ENCODE measurements around the gene CDKL2.

Gene CDKL2

DNA sequence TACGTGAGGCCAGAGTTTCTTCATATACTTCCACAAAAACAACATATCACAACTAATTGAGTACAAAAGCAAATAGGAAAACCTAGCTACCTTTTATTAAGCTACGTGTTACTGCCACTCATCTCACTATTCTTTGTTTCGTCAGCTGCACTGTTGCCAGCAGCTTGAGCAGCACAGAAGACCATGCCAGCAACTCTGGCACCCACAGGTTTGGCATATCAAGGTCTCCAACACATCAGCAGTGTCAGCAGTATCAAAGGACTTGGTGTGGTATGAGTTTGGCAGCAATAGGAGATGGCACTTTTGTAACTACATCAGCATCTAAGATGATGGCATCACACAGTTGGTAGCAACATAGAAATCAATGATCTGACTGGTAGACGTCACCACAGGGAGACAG, 30.7 kb downstream of the CDKL2 start:
- no peak overlapping the region for H3K4me3 ChIP-seq (ENCODE audit: low read depth, low read length)
- TF ChIP-seq, protein P1, sequence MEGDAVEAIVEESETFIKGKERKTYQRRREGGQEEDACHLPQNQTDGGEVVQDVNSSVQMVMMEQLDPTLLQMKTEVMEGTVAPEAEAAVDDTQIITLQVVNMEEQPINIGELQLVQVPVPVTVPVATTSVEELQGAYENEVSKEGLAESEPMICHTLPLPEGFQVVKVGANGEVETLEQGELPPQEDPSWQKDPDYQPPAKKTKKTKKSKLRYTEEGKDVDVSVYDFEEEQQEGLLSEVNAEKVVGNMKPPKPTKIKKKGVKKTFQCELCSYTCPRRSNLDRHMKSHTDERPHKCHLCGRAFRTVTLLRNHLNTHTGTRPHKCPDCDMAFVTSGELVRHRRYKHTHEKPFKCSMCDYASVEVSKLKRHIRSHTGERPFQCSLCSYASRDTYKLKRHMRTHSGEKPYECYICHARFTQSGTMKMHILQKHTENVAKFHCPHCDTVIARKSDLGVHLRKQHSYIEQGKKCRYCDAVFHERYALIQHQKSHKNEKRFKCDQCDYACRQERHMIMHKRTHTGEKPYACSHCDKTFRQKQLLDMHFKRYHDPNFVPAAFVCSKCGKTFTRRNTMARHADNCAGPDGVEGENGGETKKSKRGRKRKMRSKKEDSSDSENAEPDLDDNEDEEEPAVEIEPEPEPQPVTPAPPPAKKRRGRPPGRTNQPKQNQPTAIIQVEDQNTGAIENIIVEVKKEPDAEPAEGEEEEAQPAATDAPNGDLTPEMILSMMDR (IDR thresholded peaks at IDR 0.05; ENCODE audit: low read depth, low read length) = no peak
- DNase-seq (ENCODE audit: low read depth, low spot score) = no peak
- in situ Hi-C loops (cut with HindIII; ENCODE audit: low sequenced_read_pairs) = no loop called here

DNA sequence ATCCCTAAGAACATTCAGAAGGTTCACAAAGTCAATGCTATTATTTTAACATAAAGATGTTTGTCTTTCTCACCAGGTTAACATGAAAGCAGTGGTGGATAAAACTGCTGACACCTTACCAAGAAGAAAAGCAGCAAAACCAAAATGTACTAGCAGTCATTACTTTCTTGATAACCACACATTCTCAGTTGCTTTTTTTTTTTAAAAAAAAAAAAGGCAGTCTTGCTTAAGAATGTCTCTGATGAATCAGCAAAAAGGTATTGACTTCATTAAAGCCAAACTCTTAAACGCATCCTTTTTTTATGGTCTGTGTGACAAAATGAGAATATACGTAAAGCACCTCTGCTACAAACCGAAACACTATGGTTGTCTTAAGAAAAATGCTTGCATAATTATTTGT, 31.9 kb downstream of the CDKL2 start:
- H3K4me3 ChIP-seq (ENCODE audit: low read depth, low read length) = no peak overlapping the region
- DNase-seq (ENCODE audit: low read depth, low spot score) = peak; percentile 55
- in situ Hi-C loops (cut with HindIII; ENCODE audit: low sequenced_read_pairs) = no loop called here
- TF ChIP-seq, protein P1 (IDR thresholded peaks at IDR 0.05; ENCODE audit: low read depth, low read length) = no peak

DNA sequence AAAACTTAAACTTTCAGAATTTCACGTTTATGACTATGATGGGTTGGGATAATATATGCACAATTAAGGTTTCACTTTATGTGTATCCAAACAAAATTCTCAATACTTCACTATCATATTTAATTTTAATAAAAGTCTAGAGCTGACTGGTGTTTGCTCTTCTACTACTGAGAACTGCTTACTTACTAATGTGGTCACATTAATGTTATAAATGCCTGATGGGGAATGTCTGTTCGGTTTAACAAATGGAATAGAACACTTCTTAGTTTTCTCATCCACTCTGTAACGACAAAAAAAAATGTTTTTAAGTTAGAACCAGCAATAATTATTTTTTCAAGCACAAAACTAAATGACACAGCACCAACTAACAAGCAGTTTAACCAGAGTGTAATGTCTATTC, 34.3 kb downstream of the CDKL2 start:
- no peak overlapping the region for H3K4me3 ChIP-seq (ENCODE audit: low read depth, low read length)
- in situ Hi-C loops (cut with HindIII; ENCODE audit: low sequenced_read_pairs) = no loop called here
- TF ChIP-seq, protein P1 (IDR thresholded peaks at IDR 0.05; ENCODE audit: low read depth, low read length) = no peak
- DNase-seq (ENCODE audit: low read depth, low spot score) = no peak

GRCh38 chr4:75593393-75593792, 36.9 kb downstream of the CDKL2 start:
- in situ Hi-C loops (cut with HindIII; ENCODE audit: low sequenced_read_pairs) = no loop called here

GRCh38 chr4:75584067-75584466, 46.3 kb downstream of the CDKL2 start:
- no peak overlapping the region for H3K4me3 ChIP-seq (ENCODE audit: low read depth, low read length)
- DNase-seq (ENCODE audit: low read depth, low spot score) = no peak
- TF ChIP-seq, protein P1 (IDR thresholded peaks at IDR 0.05; ENCODE audit: low read depth, low read length) = no peak
- in situ Hi-C loops (cut with HindIII; ENCODE audit: low sequenced_read_pairs) = no loop called here

More at GRCh38 chr4:75593393-75593792, 36.9 kb downstream of the CDKL2 start:
- no peak overlapping the region for H3K4me3 ChIP-seq (ENCODE audit: low read depth, low read length)
- no peak for DNase-seq (ENCODE audit: low read depth, low spot score)
- TF ChIP-seq, protein P1 (IDR thresholded peaks at IDR 0.05; ENCODE audit: low read depth, low read length) = no peak

GRCh38 chr4:75567725-75568124, 62.6 kb downstream of the CDKL2 start:
- no peak for DNase-seq (ENCODE audit: low read depth, low spot score)
- in situ Hi-C loops (cut with HindIII; ENCODE audit: low sequenced_read_pairs) = no loop called here
- H3K4me3 ChIP-seq (ENCODE audit: low read depth, low read length) = no peak overlapping the region
- TF ChIP-seq, protein P1 (IDR thresholded peaks at IDR 0.05; ENCODE audit: low read depth, low read length) = no peak

DNA sequence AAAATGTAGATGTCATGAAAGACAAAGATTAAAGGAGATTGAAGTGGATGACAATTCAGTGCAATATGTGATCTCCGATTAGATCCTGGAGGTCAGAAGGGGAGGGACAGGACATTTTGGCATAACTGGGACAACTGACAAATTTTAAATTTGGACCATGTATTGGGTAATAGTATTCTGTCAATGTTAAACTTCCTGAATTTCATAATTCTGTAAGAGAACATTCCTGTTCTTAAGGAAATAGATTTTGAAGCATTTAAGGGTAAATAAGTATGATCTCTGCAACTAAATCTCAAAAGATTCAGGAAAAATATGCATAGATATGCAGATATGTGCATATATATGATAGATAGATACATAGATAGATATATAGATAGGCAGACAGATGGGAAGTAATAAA, 63.4 kb downstream of the CDKL2 start:
- in situ Hi-C loops (cut with HindIII; ENCODE audit: low sequenced_read_pairs) = no loop called here
- TF ChIP-seq, protein P1 (IDR thresholded peaks at IDR 0.05; ENCODE audit: low read depth, low read length) = no peak
- no peak overlapping the region for H3K4me3 ChIP-seq (ENCODE audit: low read depth, low read length)

More for the DNA sequence above, 63.4 kb downstream of the CDKL2 start:
- no peak for DNase-seq (ENCODE audit: low read depth, low spot score)

Data from astrocyte of the spinal cord (primary cell).